Measurements from ENCODE around the gene CELF3.

GRCh38 chr1:151723726-151724370 is 7.2 kb upstream of the CELF3 start:
- TF ChIP-seq CTCF (conservative IDR thresholded peaks at IDR 0.05; ENCODE audit: low read depth, low read length) (no peak), POLR2A (IDR thresholded peaks at IDR 0.05; ENCODE audit: low read depth, low read length) (no peak), CEBPB (IDR thresholded peaks at IDR 0.05; ENCODE audit: low read depth, low read length) (no peak), CHD1 (IDR thresholded peaks at IDR 0.05; ENCODE audit: low read depth, low read length) (no peak), RFX5 (IDR thresholded peaks at IDR 0.05; ENCODE audit: low read depth, low read length) (no peak), RAD21 (IDR thresholded peaks at IDR 0.05; ENCODE audit: low read length) (no peak), MAFK (IDR thresholded peaks at IDR 0.05; ENCODE audit: low read depth, low read length) (no peak), BHLHE40 (IDR thresholded peaks at IDR 0.05; ENCODE audit: low read depth, low read length) (no peak), MXI1 (IDR thresholded peaks at IDR 0.05; ENCODE audit: borderline replicate concordance, low read depth, low read length) (no peak), FOS (IDR thresholded peaks at IDR 0.05; ENCODE audit: low read depth, low read length) (no peak), MAZ (IDR thresholded peaks at IDR 0.05; ENCODE audit: borderline replicate concordance, low read depth, low read length) (no peak), SMC3 (IDR thresholded peaks at IDR 0.05; ENCODE audit: low read depth, low read length) (no peak)
